C4-2B (cell line): ENCODE measurements around the gene INTS7.
"Not testable (repeated sequence)": the region's sequence is repeated elsewhere in the genome, so short reads cannot be mapped to it uniquely, and the experiment has no call there.

Experiments used
- ZFX ChIP-seq: fragments of 450-650 bp; IDR thresholded peaks from 2 replicates; pipeline ENCODE4 v1.6.1; 2017
- TF ChIP-seq, protein P1 (sequence below): fragments of 450-650 bp; conservative IDR thresholded peaks from 2 replicates; pipeline ENCODE4 v1.5.1; 2017; ENCODE audit warnings: mild to moderate bottlenecking

DNA sequence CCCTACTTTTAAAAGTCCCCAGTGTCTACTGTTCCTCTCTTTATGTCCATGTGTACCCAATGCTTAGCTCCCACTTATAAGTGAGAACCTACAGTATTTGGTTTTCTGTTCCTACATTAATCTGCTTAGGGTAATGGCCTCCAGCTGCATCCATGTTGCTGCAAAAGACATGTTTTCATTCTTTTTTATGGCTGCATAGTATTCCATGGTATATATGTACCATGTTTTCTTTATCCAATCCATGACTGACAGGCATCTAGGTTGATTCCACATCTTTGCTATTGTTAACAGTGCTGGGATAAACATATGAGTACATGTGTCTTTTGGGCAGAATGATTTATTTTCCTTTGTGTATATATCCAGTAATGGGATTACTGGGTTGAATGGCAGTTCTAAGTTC is 12.4 kb downstream of the INTS7 start:
- TF ChIP-seq, protein P1, sequence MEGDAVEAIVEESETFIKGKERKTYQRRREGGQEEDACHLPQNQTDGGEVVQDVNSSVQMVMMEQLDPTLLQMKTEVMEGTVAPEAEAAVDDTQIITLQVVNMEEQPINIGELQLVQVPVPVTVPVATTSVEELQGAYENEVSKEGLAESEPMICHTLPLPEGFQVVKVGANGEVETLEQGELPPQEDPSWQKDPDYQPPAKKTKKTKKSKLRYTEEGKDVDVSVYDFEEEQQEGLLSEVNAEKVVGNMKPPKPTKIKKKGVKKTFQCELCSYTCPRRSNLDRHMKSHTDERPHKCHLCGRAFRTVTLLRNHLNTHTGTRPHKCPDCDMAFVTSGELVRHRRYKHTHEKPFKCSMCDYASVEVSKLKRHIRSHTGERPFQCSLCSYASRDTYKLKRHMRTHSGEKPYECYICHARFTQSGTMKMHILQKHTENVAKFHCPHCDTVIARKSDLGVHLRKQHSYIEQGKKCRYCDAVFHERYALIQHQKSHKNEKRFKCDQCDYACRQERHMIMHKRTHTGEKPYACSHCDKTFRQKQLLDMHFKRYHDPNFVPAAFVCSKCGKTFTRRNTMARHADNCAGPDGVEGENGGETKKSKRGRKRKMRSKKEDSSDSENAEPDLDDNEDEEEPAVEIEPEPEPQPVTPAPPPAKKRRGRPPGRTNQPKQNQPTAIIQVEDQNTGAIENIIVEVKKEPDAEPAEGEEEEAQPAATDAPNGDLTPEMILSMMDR: not testable (repeated sequence)
- TF ChIP-seq ZFX: not testable (repeated sequence)
